HG03442 (cell line): ENCODE measurements around the gene PSD.

ENCODE experiments used
- ATAC-seq: cut with Tn5 transposase; IDR thresholded peaks from one replicate; pipeline ENCODE4 v1.9.1; 2021; ENCODE audit warnings: mild to moderate bottlenecking, moderate library complexity; ENCODE audit not compliant: unreplicated experiment

Gene PSD

GRCh38 chr10:102405632-102406031 lies 13.0 kb downstream of the PSD start:
- ATAC-seq, result no peak

- no peak for ATAC-seq
Observed at GRCh38 chr10:102405108-102405571, 13.4 kb downstream of the PSD start.

DNA sequence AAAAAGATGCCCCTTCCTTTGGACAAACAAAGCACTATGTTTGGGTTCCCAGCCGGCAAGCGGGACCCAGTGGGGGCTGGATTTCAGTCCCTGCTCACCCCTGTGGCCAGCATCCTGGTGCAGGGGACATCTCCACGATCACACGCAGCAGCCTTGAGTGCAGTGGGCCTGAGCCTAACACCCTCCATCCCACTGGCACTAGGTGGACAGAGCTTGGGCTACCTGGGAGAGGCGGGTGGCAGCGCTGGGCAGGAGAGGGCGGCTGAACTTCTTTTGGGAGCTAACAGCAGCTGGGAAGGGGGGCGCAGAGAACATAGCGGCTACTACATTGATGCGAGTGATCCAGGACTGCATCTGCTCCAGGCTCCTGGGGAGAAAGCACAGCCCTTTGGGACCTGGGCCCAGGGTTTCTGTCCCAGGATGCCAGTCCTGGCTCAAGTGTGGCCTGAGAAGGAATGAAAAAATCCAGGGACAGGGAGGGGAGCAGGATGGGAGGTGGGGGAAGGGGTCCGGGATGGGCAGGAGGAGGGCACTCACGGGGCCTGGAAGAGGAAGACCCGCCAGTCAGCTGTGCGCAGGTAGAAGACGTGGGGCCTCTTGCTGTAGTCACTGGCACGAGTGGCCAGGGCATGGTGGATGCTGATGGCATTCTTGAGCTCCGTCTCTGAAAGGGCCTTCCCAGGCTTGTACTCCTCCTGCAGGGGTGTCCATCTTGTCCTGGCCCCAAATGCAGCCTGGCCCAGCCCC lies 14.1 kb downstream of the PSD start:
- ATAC-seq, result no peak

GRCh38 chr10:102403115-102403514 lies 15.5 kb downstream of the PSD start:
- ATAC-seq, result no peak

DNA sequence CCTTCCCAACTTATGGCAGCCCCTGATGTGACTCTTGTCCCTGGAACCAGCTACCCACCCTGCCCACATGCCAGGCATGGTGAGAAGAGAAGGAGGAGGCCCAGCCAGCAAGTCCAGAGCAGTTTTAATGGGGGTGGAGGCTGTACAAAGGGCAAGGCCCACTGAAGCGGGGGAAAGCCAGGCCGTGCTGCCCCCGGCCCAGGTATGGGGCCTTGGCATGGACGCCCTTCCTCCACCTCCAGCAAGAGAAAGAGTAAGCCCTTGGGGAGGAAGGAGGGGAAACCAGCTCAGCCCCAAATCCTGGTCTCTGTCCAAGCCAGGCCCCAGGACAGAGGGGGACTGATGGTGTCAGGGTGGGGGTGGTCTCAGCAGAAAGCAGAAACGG lies 16.1 kb downstream of the PSD start:
- no peak for ATAC-seq

GRCh38 chr10:102401735-102402511 lies 16.7 kb downstream of the PSD start:
- no peak for ATAC-seq

DNA sequence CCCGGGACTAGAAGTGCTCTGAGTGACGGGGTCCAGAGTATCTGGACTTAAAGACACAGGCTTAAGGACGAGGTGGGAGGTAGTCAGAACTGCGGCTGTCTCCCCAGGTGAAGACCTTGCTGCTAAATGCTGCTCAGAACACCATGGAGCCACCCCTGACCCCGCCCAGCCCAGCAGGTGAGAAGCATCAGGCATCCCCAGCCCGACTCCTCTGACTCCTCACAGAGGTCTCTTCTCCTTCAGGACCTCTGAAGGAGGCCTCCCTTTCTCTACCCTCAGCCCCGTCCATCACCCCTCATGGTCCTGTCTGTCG lies 17.3 kb downstream of the PSD start:
- ATAC-seq, result no peak

DNA sequence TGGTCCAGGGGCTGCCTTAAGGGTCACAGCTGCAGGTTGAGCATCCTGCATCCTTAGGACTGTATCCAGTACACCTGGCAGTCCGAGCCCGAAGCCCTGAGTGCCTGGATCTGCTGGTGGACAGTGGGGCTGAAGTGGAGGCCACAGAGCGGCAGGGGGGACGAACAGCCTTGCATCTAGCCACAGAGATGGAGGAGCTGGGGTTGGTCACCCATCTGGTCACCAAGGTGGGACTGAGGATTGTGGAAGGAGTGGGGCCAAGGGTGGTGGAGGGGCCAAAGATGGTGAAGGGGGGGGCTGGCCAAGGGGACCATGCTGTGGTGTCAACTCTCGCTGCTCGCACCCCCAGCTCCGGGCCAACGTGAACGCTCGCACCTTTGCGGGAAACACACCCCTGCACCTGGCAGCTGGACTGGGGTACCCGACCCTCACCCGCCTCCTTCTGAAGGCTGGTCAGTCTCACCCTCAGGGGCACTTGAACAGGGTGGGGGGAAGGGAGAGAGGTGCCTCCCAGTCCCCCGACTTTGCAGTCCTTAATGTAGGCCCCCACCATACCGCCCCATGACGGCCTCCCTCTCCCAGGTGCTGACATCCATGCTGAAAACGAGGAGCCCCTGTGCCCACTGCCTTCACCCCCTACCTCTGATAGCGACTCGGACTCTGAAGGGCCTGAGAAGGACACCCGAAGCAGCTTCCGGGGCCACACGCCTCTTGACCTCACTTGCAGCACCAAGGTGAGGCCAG lies 17.8 kb downstream of the PSD start:
- ATAC-seq, result no peak

DNA sequence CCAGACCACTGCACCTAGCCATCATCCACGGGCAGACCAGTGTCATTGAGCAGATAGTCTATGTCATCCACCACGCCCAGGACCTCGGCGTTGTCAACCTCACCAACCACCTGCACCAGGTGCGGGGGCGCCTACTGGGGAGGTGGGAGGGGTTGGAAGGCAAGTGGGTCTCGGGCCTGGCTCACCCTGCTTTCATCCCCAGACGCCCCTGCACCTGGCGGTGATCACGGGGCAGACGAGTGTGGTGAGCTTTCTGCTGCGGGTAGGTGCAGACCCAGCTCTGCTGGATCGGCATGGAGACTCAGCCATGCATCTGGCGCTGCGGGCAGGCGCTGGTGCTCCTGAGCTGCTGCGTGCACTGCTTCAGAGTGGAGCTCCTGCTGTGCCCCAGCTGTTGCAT lies 18.5 kb downstream of the PSD start:
- ATAC-seq, result no peak

- peak; percentile 37 for ATAC-seq
Observed at GRCh38 chr10:102399217-102400021, 19.2 kb downstream of the PSD start.

DNA sequence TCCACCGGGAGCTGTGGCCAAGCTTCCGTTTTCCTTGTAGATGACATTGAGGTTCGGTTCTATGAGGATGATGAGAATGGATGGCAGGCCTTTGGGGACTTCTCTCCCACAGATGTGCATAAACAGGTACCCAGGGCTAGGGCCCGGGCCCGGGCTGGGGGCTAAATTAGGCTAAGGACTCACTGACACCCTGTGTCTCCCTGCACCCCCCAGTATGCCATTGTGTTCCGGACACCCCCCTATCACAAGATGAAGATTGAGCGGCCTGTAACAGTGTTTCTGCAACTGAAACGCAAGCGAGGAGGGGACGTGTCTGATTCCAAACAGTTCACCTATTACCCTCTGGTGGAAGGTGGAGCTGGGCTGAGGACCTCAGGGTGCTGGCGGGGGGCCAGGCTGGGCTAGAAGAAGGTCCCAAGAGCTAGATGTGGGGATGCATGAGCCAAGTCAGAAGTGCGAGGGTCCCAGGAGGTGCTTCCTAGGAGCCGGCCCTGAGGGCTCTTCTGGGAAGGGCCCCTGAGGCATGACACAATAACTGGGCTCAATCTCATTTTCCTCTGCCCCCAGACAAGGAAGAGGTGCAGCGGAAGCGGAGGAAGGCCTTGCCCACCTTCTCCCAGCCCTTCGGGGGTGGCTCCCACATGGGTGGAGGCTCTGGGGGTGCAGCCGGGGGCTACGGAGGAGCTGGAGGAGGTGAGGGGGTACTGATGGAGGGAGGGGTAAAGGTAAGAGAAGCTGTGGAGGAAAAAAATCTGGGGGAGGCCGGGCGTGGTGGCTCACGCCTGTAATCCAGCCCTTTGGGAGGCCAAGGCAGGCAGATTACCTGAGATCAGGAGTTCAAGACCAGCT lies 20.2 kb downstream of the PSD start:
- no peak for ATAC-seq

DNA sequence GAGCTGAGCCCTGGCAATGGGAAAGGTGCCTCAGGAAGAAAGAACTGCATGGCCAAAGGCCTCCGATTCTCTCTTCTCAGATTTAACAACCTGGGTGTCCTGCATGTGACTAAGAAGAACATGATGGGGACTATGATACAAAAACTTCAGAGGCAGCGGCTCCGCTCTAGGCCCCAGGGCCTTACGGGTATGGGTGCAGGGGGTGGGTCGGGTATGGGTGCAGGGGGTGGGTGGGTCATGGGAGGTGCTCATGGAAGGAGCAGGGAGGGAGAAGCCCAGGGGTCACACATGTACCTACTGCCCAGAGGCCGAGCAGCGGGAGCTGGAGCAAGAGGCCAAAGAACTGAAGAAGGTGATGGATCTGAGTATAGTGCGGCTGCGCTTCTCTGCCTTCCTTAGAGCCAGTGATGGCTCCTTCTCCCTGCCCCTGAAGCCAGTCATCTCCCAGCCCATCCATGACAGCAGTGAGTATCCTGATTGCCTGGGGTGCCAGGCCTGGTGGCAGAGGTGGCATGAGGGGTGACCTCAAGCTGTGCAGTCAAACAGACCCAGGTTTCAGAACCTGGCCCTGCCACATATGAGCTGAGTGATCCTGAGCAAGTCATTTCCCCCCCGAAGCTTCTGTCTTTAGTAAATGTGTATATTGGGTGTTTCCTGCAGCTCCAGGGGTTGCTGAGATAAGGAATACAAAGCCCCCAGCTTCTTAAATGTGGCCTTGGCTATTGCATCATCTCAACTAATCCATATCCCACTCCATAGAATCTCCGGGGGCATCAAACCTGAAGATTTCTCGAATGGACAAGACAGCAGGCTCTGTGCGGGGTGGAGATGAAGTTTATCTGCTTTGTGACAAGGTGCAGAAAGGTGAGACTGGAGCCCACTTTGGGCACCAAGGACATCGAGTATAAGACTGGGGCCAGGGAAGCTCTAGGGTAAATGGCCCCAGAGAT lies 21.1 kb downstream of the PSD start:
- ATAC-seq, result no peak

DNA sequence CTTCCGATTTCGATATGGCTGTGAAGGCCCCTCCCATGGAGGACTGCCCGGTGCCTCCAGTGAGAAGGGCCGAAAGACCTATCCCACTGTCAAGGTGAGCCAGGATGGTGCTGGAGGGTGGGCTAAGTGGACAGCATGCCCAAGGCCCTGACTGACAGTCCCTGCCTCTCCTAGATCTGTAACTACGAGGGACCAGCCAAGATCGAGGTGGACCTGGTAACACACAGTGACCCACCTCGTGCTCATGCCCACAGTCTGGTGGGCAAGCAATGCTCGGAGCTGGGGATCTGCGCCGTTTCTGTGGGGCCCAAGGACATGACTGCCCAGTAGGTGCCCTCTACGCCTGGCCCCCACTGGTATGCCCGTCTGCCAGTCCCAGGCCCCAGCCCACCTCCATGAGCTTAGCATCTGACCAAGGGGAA lies 21.8 kb downstream of the PSD start:
- no peak for ATAC-seq

DNA sequence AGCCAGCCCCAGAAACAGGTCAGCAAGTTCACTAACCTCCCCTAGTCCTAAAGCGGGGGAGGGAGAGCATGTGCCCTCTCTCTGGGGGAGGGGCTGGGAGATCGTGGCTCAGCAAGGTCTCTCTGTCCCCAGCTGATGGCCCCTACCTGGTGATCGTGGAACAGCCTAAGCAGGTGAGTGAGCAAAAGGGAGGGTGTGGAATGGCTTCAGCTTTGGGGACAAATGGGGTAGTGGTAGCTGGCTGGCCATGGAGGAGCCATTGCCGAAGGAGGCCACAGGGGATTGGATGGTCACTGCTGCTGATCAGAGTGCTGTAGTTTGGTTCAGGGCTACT lies 22.3 kb downstream of the PSD start:
- no peak for ATAC-seq

DNA sequence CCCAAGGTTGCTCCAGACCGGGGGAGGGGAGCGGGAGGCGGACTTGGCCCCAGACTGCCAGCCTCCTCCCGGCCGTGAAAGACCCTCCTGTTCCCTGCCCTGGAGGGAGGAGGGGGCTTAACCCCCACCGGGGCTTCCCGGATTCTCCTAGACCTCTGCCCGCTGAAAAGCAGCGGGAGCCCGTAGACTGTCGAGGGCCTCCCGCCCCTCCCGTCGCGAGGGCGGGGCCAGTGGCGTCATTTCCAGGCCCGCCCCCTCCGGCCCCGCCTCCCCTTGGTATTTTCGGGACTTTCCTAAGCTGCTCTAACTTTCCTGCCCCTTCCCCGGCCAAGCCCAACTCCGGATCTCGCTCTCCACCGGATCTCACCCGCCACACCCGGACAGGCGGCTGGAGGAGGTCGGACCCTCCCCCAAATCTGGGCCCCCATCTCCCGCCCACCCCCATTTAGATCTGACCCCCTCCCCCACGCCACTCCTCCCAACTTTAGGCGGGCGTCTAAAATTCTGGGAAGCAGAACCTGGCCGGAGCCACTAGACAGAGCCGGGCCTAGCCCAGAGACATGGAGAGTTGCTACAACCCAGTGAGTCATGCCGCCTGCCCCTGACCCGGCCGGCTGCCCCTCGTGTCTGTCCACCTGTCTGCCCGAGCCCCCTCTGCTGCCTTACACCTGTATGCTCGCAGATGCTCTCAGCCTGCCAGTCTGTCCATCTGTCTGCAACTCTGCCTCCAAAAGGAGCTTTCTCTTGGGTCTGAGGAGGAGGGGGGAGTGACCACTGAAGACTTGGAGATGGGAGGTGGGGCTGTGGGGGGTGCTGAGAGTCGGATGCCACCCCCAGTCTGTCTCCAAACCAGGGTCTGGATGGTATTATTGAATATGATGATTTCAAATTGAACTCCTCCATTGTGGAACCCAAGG lies 22.9 kb downstream of the PSD start, which contains the start of gene NFKB2:
TSS of gene NFKB2 (plus strand) at position 306 of the 917 bp plus-strand sequence. CDS start at position 561, 255 bp downstream.
- peak; percentile 26 for ATAC-seq

GRCh38 chr10:102394801-102395399 lies 23.7 kb downstream of the PSD start:
- no peak for ATAC-seq

- ATAC-seq, result peak; percentile 80
Observed at GRCh38 chr10:102394079-102394800, 24.3 kb downstream of the PSD start.
